ENCODE results near the gene PIK3R6.
A peak's percentile ranks its signal among the peaks of the same experiment; 100 is the strongest.
"Not testable (repeated sequence)": the region's sequence is repeated elsewhere in the genome, so short reads cannot be mapped to it uniquely, and the experiment has no call there.

PIK3R6 gene

DNA sequence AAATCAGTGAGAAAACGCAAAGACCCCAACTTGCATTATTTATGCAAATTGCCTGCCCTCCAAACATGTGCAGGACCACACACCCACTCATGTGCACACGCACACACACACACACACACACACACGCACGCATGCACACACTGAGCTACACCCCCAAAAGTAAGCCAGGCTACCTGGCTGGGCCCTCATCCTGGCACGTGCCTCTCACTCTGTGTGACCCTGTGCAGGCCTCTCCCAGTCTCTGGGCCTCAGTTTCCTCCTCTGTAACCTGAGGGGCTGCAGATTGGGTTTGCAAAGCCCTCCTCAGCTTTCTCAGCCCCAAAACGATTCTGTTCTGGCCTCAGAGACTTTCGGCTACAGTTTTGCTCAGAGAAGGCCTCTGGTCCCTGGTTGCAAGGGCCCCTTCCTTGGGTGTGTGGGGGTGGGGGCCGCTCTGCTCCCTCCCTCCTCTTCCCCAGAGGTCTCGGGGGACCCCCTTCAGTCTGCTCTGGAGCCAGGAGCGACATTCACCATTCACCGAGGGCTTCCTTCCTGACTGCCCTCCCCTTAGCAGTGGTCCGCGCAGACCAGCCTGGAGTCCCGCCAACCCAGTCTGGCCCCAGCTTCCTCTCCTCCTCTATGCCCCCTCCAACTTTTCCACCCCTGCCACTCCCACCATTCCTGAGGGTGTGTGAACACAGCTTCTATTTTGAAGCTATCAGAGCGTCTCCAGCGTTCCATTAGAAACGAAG, 5.4 kb upstream of the PIK3R6 start:
- DNase-seq: no peak

GRCh38 chr17:8872036-8872704, 4.7 kb upstream of the PIK3R6 start:
- DNase-seq: no peak

DNA sequence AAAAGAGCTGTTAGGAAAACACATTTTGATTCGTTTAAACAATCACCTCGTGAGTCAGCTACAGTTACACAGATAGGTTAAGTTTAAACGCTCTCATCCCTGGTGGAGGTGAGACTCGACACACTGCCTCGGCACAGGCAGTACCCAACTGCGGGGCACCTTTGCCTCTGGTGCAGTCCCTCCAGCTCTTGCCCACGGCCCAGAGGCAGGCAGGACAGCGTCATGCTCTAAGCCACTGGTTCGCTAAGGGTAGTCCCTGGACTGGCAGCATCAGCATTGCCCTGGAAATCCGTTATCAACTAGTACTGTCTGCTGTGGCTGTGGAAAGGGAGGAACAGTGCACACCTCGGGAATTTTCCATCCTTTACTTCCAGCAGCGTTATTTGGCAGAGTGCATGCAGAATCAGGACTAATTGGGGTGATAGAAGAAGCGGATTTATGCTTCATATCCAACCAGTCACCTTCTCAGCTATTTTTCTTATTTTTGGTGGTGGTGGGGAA, 3.7 kb upstream of the PIK3R6 start:
- DNase-seq: no peak

DNA sequence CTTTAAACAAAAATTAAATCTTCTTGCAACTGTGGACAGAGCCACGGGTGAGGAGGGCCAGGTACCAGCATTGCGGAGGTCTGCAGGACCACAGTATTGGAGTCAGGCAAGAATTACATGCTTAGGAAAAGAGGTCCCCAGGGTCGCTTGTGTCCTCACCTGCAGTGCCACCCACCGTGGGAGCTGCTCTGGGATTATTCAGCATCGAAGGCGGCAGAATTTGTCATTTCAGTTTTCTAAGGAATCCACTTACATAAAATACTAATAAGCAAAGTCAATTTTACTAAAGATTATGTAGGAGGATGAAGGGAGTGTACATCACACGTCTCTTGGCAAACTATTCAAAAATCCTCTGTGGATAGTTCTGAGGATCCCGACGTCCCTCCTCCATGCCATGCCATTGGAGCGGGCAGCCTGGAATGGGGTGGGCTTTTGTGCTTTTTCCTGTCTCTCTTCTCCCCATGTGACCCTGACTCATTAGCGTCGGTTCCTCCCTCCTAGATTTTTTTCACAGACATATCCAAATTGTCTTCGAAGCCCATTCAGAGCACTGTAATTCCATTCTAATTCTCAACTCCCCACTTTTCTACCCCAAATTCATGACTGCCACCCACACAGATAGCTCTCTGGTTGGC, 3.0 kb upstream of the PIK3R6 start:
- DNase-seq: no peak

GRCh38 chr17:8869114-8869815, 1.8 kb upstream of the PIK3R6 start:
- no peak for DNase-seq

DNA sequence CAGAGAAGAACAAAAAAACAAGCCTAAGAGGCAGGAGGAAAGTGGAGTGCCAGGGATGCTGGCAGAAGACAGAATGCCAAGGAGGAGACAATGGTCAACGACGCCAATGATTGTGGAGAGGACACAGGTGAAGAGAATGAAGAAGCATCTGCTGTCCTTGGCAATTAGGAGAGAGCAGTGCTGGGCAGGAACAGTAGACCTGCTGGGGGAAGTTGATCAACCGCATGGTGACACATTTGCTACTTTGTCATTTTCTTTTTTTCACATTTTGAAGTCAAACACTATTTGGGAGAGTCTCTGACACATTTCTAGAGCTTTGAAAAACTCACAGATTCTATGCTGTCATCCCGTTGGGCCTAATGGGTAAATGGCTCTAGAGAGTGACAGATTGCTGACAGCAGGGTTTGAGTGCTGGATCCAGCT, 1.1 kb upstream of the PIK3R6 start:
- DNase-seq: no peak

- DNase-seq: no peak
Measured at GRCh38 chr17:8868092-8868491, 618 bp upstream of the PIK3R6 start.

DNA sequence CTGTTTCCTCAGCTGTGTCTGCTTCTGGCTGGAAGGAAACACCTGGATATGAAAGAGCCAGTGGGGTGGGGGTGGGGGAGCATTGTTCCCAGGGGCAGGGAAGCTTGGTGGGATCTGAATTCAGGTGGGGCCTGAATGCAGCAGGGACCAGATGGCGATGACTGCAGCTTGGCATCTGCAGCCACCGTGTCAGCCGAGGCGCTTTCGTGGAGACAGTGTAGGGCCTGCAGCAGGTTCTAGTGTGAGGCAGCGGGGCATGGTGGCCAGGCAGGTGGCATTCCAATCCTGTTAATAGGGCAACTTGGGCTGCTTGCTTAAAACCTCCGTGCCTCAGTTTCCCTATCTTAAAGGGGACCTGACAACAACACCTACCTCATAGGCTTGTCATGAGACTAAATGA, 1.7 kb downstream of the PIK3R6 start:
- DNase-seq: no peak

GRCh38 chr17:8865385-8865784, 2.1 kb downstream of the PIK3R6 start:
- DNase-seq: no peak

GRCh38 chr17:8862213-8863056, 5.0 kb downstream of the PIK3R6 start:
- DNase-seq: no peak

- DNase-seq: no peak
Measured at GRCh38 chr17:8861495-8862181, 5.8 kb downstream of the PIK3R6 start.

DNA sequence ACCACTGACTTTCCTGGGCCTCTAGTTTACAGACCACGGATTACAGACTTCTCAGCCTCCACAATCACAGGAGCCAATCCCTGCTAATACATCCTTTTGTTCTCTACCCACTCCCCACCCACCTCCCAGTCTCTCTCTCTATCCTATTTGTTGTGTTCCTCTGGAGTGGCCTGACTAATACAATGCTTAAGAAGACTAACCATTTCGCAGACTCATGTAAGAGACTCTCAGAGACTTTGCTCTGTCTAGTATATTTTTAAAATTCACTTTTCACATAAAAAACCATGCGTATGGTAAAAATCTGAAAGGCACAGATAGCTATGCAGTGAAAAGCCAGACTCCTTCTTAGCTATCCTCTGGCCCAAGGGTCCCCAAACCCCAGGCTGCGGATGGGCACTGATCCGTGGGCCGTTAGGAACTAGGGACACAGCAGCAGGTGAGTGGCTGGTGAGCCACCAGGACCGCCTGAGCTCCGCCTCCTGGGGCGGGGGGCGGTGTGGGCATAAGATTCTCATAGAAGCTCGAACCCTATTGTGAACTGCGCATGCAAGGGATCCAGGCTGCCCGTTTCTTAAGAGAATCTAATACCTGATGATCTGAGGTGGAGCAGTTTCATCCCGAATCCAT, 7.6 kb downstream of the PIK3R6 start:
- no peak for DNase-seq

DNA sequence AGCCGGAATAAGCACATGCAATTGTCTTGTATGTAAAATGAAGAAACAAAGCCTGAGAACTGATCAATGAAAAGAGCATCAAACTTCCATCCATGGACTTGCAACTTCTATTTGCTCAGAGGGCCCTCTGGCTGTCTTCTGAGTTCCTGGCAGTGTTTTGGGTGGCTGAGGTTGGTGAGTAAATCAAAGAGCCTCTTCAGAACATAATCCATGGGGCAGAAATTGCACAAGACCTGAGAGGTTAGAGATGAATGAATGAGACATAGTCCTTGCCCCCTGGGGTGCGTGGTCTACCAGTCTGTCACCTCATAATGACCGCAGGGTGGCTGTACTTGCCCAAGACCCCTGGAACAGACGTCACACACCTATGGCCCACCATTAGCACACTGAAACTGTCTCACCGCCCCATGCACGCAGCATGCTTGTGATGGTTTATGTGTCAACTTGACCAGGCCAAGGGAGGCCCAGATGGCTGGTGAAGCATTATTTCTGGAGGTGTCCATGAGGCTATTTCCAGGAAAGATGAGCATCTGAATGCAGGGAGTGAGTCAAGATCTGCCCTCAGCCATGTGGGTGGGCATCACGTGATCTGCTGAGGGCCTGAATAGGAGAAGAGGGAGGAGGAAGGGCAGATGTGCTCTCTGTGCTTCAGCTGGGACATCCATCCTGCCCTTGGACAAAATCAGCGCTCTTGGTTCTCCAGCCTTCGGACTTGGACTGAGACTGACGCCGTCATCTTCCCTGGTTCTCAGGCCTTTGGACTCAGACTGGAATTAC, 8.3 kb downstream of the PIK3R6 start:
- DNase-seq: peak; percentile 36

- DNase-seq: peak; percentile 93
Measured at GRCh38 chr17:8857919-8858318, 9.6 kb downstream of the PIK3R6 start.

DNA sequence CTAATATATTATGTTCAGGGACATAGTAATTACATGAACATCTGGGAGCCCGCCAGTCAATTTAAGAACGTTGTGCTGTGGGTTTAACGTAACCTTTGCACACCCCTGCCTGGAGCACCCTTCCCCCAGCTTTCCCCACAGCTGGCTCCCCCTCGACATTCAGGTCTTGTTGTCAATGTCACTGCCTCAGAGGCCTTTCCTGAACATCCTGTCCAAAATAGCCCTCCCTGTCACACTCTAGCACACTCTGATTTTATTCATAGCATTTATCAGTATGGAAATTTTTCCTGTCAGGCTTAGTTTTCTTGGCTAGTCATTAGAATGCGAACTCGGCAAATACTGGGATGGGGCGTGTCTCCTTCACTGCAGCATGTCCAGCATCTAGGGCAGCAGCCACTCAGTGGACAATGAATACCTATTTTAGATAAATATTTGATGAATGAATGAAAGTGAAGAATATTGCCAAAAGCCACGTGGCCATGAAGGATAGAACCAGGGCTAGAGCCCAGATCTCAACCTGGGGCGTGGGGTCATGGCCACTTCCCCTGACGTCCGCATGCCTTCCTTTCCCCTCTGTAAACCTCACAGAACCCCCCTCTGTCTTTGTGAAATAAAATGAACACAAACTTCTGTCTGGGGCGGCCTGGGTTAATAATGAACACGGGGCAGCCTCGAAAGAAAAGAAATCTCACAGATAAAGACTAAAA, 10.5 kb downstream of the PIK3R6 start:
- peak; percentile 69 for DNase-seq

DNA sequence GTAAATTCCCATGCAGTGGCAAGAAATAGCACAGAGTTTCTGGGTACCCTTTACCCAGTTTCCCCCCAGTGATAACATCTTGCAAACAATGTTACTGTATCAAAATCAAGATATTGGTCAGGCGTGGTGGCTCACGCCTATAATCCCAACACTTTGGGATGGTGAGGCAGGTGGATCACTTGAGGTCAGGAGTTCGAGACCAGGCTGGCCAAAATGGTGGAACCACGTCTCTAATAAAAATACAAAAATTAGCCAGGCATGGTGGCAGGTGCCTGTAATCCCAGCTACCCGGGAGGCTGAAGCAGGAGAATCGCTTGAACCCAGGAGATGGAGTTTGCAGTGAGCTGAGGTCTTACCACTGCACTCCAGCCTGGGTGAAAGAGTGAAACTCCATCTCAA, 11.3 kb downstream of the PIK3R6 start:
- DNase-seq: not testable (repeated sequence)

- DNase-seq: no peak
Measured at GRCh38 chr17:8855477-8856204, 11.8 kb downstream of the PIK3R6 start.

GRCh38 chr17:8851600-8851999, 15.9 kb downstream of the PIK3R6 start:
- no peak for DNase-seq
